Ishikawa (cell line): ENCODE results near the gene ADCYAP1.

ENCODE experiments used
- CEBPB ChIP-seq: IDR thresholded peaks from 2 replicates; pipeline ENCODE4 v1.6.1; 2012
- CREB1 ChIP-seq: IDR thresholded peaks from 2 replicates; pipeline ENCODE4 v1.6.1; 2012; ENCODE audit warnings: low read depth
- EGR1 ChIP-seq: IDR thresholded peaks from 2 replicates; pipeline ENCODE4 v1.6.1; 2012
- EP300 ChIP-seq: IDR thresholded peaks from 2 replicates; pipeline ENCODE4 v1.6.1; 2012; ENCODE audit warnings: borderline replicate concordance
- FOXM1 ChIP-seq: IDR thresholded peaks from 2 replicates; pipeline ENCODE4 v1.6.1; 2012; ENCODE audit warnings: low read depth, borderline replicate concordance
- MAX ChIP-seq: IDR thresholded peaks from 2 replicates; pipeline ENCODE4 v1.6.1; 2012
- NFIC ChIP-seq: IDR thresholded peaks from 2 replicates; pipeline ENCODE4 v1.6.1; 2012
- RAD21 ChIP-seq: IDR thresholded peaks from 2 replicates; pipeline ENCODE4 v1.6.1; 2012; ENCODE audit warnings: low read depth
- REST ChIP-seq: IDR thresholded peaks from 2 replicates; pipeline ENCODE4 v1.6.1; 2012; ENCODE audit warnings: low read depth, mild to moderate bottlenecking
- TAF1 ChIP-seq: IDR thresholded peaks from 2 replicates; pipeline ENCODE4 v1.6.1; 2012; ENCODE audit warnings: low read depth, mild to moderate bottlenecking
- TCF12 ChIP-seq: IDR thresholded peaks from 2 replicates; pipeline ENCODE4 v1.6.1; 2012; ENCODE audit warnings: low read depth
- TEAD4 ChIP-seq: IDR thresholded peaks from 2 replicates; pipeline ENCODE4 v1.6.1; 2012
- YY1 ChIP-seq: IDR thresholded peaks from 2 replicates; pipeline ENCODE4 v1.6.1; 2012; ENCODE audit warnings: low read depth

- TF ChIP-seq EGR1: no peak
- no peak for TF ChIP-seq RAD21
- no peak for TF ChIP-seq REST
- TF ChIP-seq YY1: no peak
- TF ChIP-seq TAF1: no peak
- no peak for TF ChIP-seq CREB1
- no peak for TF ChIP-seq TEAD4
- TF ChIP-seq EP300: no peak
- TF ChIP-seq FOXM1: no peak
- TF ChIP-seq CEBPB: no peak
- TF ChIP-seq MAX: no peak
- no peak for TF ChIP-seq TCF12
- TF ChIP-seq NFIC: no peak
These were observed 36.7 kb downstream of the ADCYAP1 start for GRCh38 chr18:941331-941730.
